ENCODE data around the gene M6PR.

The M6PR gene

DNA sequence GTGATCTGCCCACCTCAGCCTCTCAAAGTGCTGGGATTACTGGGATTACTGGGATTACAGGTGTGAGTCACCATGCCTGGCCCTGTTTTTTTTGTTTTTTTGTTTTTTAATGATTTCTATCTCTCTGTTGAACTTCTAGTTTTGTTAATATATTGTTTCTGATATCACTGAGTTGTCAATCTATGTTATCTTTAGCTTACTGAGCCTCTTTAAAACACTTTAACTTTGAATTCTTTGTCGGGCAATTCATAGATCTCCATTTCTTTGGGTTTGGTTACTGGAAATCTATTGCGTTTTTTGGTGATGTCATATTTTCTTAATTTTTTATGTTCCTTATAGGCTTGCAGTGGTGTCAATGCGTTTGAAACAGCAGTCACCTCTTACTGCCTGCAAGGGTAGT lies 30.7 kb upstream of the M6PR start:
- H3K4me3 ChIP-seq (ENCODE audit: low read depth in 1 of 2, low read length in 2 of 2) = no peak overlapping the region
- no peak overlapping the region for H3K27ac ChIP-seq (ENCODE audit: low read depth, low read length)
- no peaks in the 10 kb centered on the region for H3K27me3 ChIP-seq (ENCODE audit: control insufficient read depth in 1 of 2, insufficient read depth in 2 of 2, low read length in 2 of 2)
- no peaks in the 10 kb centered on the region for H3K4me1 ChIP-seq (ENCODE audit: control insufficient read depth in 1 of 2, insufficient read depth in 2 of 2, low read length in 2 of 2)
- no peaks in the 10 kb centered on the region for H3K9me3 ChIP-seq (ENCODE audit: control insufficient read depth in 1 of 2, low read length in 2 of 2)
- no peaks in the 10 kb centered on the region for H3K36me3 ChIP-seq (ENCODE audit: control insufficient read depth in 1 of 2, insufficient read depth in 2 of 2, low read length in 2 of 2)
- no peak overlapping the region for H3K9ac ChIP-seq (ENCODE audit: low read depth in 1 of 2, low read length in 2 of 2)

DNA sequence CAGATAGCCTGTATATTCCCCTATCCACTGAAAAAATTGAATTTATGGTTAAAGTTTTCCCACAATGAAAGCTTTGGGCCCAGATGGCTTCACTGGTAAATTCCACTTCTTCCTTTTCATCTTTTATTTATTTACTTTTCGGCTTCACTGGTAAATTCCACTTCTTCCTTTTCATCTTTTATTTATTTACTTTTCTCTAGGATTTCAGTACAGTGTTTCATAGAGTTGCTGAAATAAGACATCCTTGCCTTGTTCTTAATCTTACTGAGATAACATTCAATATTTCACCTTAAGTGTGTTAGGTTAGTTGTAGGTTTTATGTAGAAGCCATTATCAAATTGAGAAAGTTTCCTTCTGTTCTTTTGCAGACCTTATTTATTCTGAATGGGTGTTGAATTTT lies 21.0 kb upstream of the M6PR start:
- no peaks in the 10 kb centered on the region for H3K27me3 ChIP-seq (ENCODE audit: control insufficient read depth in 1 of 2, insufficient read depth in 2 of 2, low read length in 2 of 2)
- H3K4me3 ChIP-seq (ENCODE audit: low read depth in 1 of 2, low read length in 2 of 2) = no peak overlapping the region
- H3K36me3 ChIP-seq (ENCODE audit: control insufficient read depth in 1 of 2, insufficient read depth in 2 of 2, low read length in 2 of 2) = no peaks in the 10 kb centered on the region
- H3K27ac ChIP-seq (ENCODE audit: low read depth, low read length) = no peak overlapping the region
- H3K9me3 ChIP-seq (ENCODE audit: control insufficient read depth in 1 of 2, low read length in 2 of 2) = peaks cover 3 to 18% of the 10 kb centered on the region in 2 donors
- no peak overlapping the region for H3K9ac ChIP-seq (ENCODE audit: low read depth in 1 of 2, low read length in 2 of 2)
- H3K4me1 ChIP-seq (ENCODE audit: control insufficient read depth in 1 of 2, insufficient read depth in 2 of 2, low read length in 2 of 2) = no peaks in the 10 kb centered on the region

GRCh38 chr12:8969861-8970411 lies 20.5 kb upstream of the M6PR start:
- Histone ChIP-seq H3K36me3 (ENCODE audit: control insufficient read depth in 1 of 2, insufficient read depth in 2 of 2, low read length in 2 of 2) (no peaks in the 10 kb centered on the region), H3K4me1 (ENCODE audit: control insufficient read depth in 1 of 2, insufficient read depth in 2 of 2, low read length in 2 of 2) (no peaks in the 10 kb centered on the region), H3K27me3 (ENCODE audit: control insufficient read depth in 1 of 2, insufficient read depth in 2 of 2, low read length in 2 of 2) (no peaks in the 10 kb centered on the region), H3K4me3 (ENCODE audit: low read depth in 1 of 2, low read length in 2 of 2) (no peak overlapping the region), H3K27ac (ENCODE audit: low read depth, low read length) (no peak overlapping the region), H3K9me3 (ENCODE audit: control insufficient read depth in 1 of 2, low read length in 2 of 2) (peaks cover 3 to 18% of the 10 kb centered on the region in 2 donors), H3K9ac (ENCODE audit: low read depth in 1 of 2, low read length in 2 of 2) (no peak overlapping the region)

DNA sequence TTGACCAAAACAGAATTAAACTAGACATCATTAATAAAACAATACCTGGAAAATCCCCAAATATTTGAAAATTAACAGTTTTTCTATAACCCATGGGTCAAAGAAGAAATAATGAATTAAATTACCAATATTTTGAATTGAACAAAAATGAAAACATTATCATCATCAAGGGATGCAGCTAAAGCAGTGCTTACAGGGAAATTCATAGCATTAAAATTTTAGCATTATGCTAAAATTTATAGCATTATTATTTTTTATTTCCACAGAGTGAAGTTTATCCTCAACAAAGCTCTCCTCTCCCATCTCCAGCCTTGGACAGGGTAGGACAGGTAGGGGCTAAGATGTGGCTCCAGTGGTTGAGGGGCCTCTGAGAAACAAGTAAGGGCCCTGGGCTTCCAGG lies 19.3 kb upstream of the M6PR start:
- Histone ChIP-seq H3K9me3 (ENCODE audit: control insufficient read depth in 1 of 2, low read length in 2 of 2) (peaks cover 3 to 18% of the 10 kb centered on the region in 2 donors), H3K27ac (ENCODE audit: low read depth, low read length) (no peak overlapping the region), H3K36me3 (ENCODE audit: control insufficient read depth in 1 of 2, insufficient read depth in 2 of 2, low read length in 2 of 2) (no peaks in the 10 kb centered on the region), H3K9ac (ENCODE audit: low read depth in 1 of 2, low read length in 2 of 2) (no peak overlapping the region), H3K27me3 (ENCODE audit: control insufficient read depth in 1 of 2, insufficient read depth in 2 of 2, low read length in 2 of 2) (no peaks in the 10 kb centered on the region), H3K4me1 (ENCODE audit: control insufficient read depth in 1 of 2, insufficient read depth in 2 of 2, low read length in 2 of 2) (no peaks in the 10 kb centered on the region), H3K4me3 (ENCODE audit: low read depth in 1 of 2, low read length in 2 of 2) (no peak overlapping the region)

- Histone ChIP-seq H3K27ac (ENCODE audit: low read depth, low read length) (no peak overlapping the region), H3K4me3 (ENCODE audit: low read depth in 1 of 2, low read length in 2 of 2) (no peak overlapping the region), H3K36me3 (ENCODE audit: control insufficient read depth in 1 of 2, insufficient read depth in 2 of 2, low read length in 2 of 2) (no peaks in the 10 kb centered on the region), H3K4me1 (ENCODE audit: control insufficient read depth in 1 of 2, insufficient read depth in 2 of 2, low read length in 2 of 2) (no peaks in the 10 kb centered on the region), H3K9me3 (ENCODE audit: control insufficient read depth in 1 of 2, low read length in 2 of 2) (no peaks in the 10 kb centered on the region), H3K27me3 (ENCODE audit: control insufficient read depth in 1 of 2, insufficient read depth in 2 of 2, low read length in 2 of 2) (no peaks in the 10 kb centered on the region), H3K9ac (ENCODE audit: low read depth in 1 of 2, low read length in 2 of 2) (no peak overlapping the region)
Measured at GRCh38 chr12:8960176-8960575, 10.7 kb upstream of the M6PR start.

DNA sequence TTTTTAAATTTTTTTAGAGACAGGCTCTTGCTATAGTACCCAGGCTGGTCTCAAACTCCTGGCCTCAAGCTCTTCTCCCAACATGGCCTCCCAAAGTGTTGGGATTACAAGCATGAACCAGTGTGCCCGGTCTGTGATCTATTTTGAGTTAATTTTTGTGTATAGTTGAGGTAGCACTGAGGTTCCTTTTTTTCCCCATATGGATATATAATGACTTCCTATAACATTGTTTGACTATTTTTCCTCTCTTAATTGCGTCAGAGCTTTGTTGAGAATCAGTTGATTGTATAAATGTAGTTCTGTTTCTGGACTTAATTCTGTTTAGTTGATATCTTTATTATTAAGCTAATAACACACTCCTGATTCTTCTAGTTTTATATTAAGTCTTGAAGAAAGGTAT lies 8.6 kb upstream of the M6PR start:
- H3K4me3 ChIP-seq (ENCODE audit: low read depth in 1 of 2, low read length in 2 of 2) = no peak overlapping the region
- no peaks in the 10 kb centered on the region for H3K4me1 ChIP-seq (ENCODE audit: control insufficient read depth in 1 of 2, insufficient read depth in 2 of 2, low read length in 2 of 2)
- H3K9me3 ChIP-seq (ENCODE audit: control insufficient read depth in 1 of 2, low read length in 2 of 2) = no peaks in the 10 kb centered on the region
- no peaks in the 10 kb centered on the region for H3K27me3 ChIP-seq (ENCODE audit: control insufficient read depth in 1 of 2, insufficient read depth in 2 of 2, low read length in 2 of 2)
- no peaks in the 10 kb centered on the region for H3K36me3 ChIP-seq (ENCODE audit: control insufficient read depth in 1 of 2, insufficient read depth in 2 of 2, low read length in 2 of 2)
- no peak overlapping the region for H3K27ac ChIP-seq (ENCODE audit: low read depth, low read length)
- H3K9ac ChIP-seq (ENCODE audit: low read depth in 1 of 2, low read length in 2 of 2) = no peak overlapping the region

- Histone ChIP-seq H3K4me1 (ENCODE audit: control insufficient read depth in 1 of 2, insufficient read depth in 2 of 2, low read length in 2 of 2) (no peaks in the 10 kb centered on the region), H3K9ac (ENCODE audit: low read depth in 1 of 2, low read length in 2 of 2) (no peak overlapping the region), H3K9me3 (ENCODE audit: control insufficient read depth in 1 of 2, low read length in 2 of 2) (no peaks in the 10 kb centered on the region), H3K36me3 (ENCODE audit: control insufficient read depth in 1 of 2, insufficient read depth in 2 of 2, low read length in 2 of 2) (no peaks in the 10 kb centered on the region), H3K27ac (ENCODE audit: low read depth, low read length) (no peak overlapping the region), H3K27me3 (ENCODE audit: control insufficient read depth in 1 of 2, insufficient read depth in 2 of 2, low read length in 2 of 2) (no peaks in the 10 kb centered on the region), H3K4me3 (ENCODE audit: low read depth in 1 of 2, low read length in 2 of 2) (no peak overlapping the region)
Measured at GRCh38 chr12:8957561-8957960, 8.1 kb upstream of the M6PR start.

- no peaks in the 10 kb centered on the region for H3K9me3 ChIP-seq (ENCODE audit: control insufficient read depth in 1 of 2, low read length in 2 of 2)
- no peaks in the 10 kb centered on the region for H3K36me3 ChIP-seq (ENCODE audit: control insufficient read depth in 1 of 2, insufficient read depth in 2 of 2, low read length in 2 of 2)
- no peak overlapping the region for H3K4me3 ChIP-seq (ENCODE audit: low read depth in 1 of 2, low read length in 2 of 2)
- no peaks in the 10 kb centered on the region for H3K27me3 ChIP-seq (ENCODE audit: control insufficient read depth in 1 of 2, insufficient read depth in 2 of 2, low read length in 2 of 2)
- H3K27ac ChIP-seq (ENCODE audit: low read depth, low read length) = no peak overlapping the region
- no peaks in the 10 kb centered on the region for H3K4me1 ChIP-seq (ENCODE audit: control insufficient read depth in 1 of 2, insufficient read depth in 2 of 2, low read length in 2 of 2)
- no peak overlapping the region for H3K9ac ChIP-seq (ENCODE audit: low read depth in 1 of 2, low read length in 2 of 2)
Measured at GRCh38 chr12:8956772-8957171, 7.3 kb upstream of the M6PR start.

GRCh38 chr12:8956073-8956472 lies 6.6 kb upstream of the M6PR start:
- Histone ChIP-seq H3K36me3 (ENCODE audit: control insufficient read depth in 1 of 2, insufficient read depth in 2 of 2, low read length in 2 of 2) (no peaks in the 10 kb centered on the region), H3K9ac (ENCODE audit: low read depth in 1 of 2, low read length in 2 of 2) (no peak overlapping the region), H3K4me3 (ENCODE audit: low read depth in 1 of 2, low read length in 2 of 2) (no peak overlapping the region), H3K9me3 (ENCODE audit: control insufficient read depth in 1 of 2, low read length in 2 of 2) (no peaks in the 10 kb centered on the region), H3K27ac (ENCODE audit: low read depth, low read length) (no peak overlapping the region), H3K27me3 (ENCODE audit: control insufficient read depth in 1 of 2, insufficient read depth in 2 of 2, low read length in 2 of 2) (no peaks in the 10 kb centered on the region), H3K4me1 (ENCODE audit: control insufficient read depth in 1 of 2, insufficient read depth in 2 of 2, low read length in 2 of 2) (no peaks in the 10 kb centered on the region)

DNA sequence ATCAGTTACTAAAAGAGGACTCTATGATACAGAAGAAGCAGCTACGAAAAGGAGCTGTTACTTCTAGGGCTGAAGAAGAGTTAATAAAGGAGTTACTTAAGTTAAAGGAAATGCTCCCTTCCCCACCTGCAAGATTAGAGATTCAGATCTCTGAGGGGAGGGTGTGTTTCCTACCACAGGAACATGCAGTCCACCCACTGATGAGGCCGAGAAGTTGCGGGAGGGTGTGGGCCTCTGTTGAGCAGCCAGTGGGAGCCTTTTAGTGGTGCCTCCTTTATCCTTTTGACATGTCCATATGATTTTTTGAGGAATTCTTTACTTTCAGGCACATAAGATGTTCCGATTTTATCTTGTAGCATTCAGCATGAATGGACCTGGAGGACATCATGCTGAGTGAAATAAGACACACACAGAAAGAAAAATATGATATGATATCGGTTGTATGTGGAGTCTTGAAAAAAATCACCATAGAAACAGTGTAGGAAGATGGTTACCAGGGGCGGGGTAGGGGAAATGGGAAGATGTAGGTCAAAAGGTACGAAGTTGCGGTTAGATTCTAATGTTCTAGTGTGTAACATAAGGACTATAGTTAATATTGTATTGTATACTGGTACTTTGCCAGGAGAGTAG lies 4.4 kb upstream of the M6PR start:
- H3K27me3 ChIP-seq (ENCODE audit: control insufficient read depth in 1 of 2, insufficient read depth in 2 of 2, low read length in 2 of 2) = no peaks in the 10 kb centered on the region
- no peak overlapping the region for H3K9ac ChIP-seq (ENCODE audit: low read depth in 1 of 2, low read length in 2 of 2)
- H3K4me3 ChIP-seq (ENCODE audit: low read depth in 1 of 2, low read length in 2 of 2) = no peak overlapping the region
- peaks cover 0 to under 1% of the 10 kb centered on the region in 2 donors for H3K4me1 ChIP-seq (ENCODE audit: control insufficient read depth in 1 of 2, insufficient read depth in 2 of 2, low read length in 2 of 2)
- H3K27ac ChIP-seq (ENCODE audit: low read depth, low read length) = no peak overlapping the region
- no peaks in the 10 kb centered on the region for H3K36me3 ChIP-seq (ENCODE audit: control insufficient read depth in 1 of 2, insufficient read depth in 2 of 2, low read length in 2 of 2)
- H3K9me3 ChIP-seq (ENCODE audit: control insufficient read depth in 1 of 2, low read length in 2 of 2) = no peaks in the 10 kb centered on the region

All from duodenal mucosa (tissue), 2 donors.